Lower leg skin (tissue), 3 donors: ENCODE measurements around the gene QRSL1.
"Not testable (repeated sequence)": the region's sequence is repeated elsewhere in the genome, so short reads cannot be mapped to it uniquely, and the experiment has no call there.

Experiments used
- CTCF ChIP-seq, 3 donors: fragments of 450-650 bp; IDR thresholded peaks; one replicate each; pipeline ENCODE4 v1.5.1; 2016; ENCODE audit warnings: antibody characterized with exemption in 3 of 3, mild to moderate bottlenecking in 3 of 3, moderate library complexity in 2 of 3
- POLR2A ChIP-seq, 2 donors: fragments of 450-650 bp; IDR thresholded peaks; one replicate each; pipeline ENCODE4 v1.6.1; 2016 to 2017; ENCODE audit warnings: antibody characterized with exemption in 2 of 2, mild to moderate bottlenecking in 1 of 2, moderate library complexity in 1 of 2

- not testable (repeated sequence) for TF ChIP-seq CTCF, POLR2A (IDR thresholded peaks at IDR 0.05)
Observed at GRCh38 chr6:106588937-106589336, 40.4 kb upstream of the QRSL1 start.
